ENCODE results near the gene CMYA5.

DNA sequence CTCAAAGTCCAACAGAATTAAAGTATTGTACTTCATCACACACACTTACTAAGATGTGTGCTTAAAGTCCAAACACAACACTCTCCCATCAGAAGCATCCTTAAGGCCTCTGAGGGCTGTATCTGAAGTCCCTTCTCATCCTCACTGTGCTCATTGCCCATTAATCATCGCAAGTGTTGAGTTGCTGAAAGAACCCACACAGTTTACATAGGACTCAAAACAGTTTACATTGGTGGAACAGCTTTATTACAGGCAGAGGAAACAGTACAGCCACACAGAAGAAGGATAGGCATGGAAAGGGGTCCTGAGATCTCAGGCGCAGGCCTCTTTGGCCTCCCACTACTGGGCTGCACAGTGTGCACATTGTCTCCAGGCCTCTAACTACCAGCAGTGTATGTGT lies 113.4 kb downstream of the CMYA5 start:
- TF ChIP-seq, protein P1, sequence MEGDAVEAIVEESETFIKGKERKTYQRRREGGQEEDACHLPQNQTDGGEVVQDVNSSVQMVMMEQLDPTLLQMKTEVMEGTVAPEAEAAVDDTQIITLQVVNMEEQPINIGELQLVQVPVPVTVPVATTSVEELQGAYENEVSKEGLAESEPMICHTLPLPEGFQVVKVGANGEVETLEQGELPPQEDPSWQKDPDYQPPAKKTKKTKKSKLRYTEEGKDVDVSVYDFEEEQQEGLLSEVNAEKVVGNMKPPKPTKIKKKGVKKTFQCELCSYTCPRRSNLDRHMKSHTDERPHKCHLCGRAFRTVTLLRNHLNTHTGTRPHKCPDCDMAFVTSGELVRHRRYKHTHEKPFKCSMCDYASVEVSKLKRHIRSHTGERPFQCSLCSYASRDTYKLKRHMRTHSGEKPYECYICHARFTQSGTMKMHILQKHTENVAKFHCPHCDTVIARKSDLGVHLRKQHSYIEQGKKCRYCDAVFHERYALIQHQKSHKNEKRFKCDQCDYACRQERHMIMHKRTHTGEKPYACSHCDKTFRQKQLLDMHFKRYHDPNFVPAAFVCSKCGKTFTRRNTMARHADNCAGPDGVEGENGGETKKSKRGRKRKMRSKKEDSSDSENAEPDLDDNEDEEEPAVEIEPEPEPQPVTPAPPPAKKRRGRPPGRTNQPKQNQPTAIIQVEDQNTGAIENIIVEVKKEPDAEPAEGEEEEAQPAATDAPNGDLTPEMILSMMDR (IDR thresholded peaks at IDR 0.05), result no peak
- TF ChIP-seq POLR2A (IDR thresholded peaks at IDR 0.05) (no peak), POLR2AphosphoS5 (IDR thresholded peaks at IDR 0.05) (no peak)

All from prostate gland (tissue), 2 donors.